GM12878 (cell line): ENCODE measurements around the gene CHSY3. TPM values are rescaled to one million over a fixed set of nuclear protein-coding genes. Genes with fewer than 3 reads are reported as not detected.

Source experiments
- ATAC-seq: fragments of 200-7000 bp; cut with Tn5 transposase; 3 replicates; pipeline ENCODE4 v1.9.1; 2020; ENCODE audit warnings: mild to moderate bottlenecking, moderate library complexity
- BruUV-seq: library from RNA; stranded (reverse); fragments of 400-500 nt; replicated peaks from 2 replicates; lab custom pipeline; 2021; lab: Mats Ljungman, UMichigan
- CTCF ChIA-PET: fragments of 300-600 bp; sonication (Branson Sonifier 250); formaldehyde crosslinking; extraction: SDS; loops from one replicate; lab custom pipeline; 2021; ENCODE audit warnings: inconsistent platforms; lab: Yijun Ruan, JAX
- POLR2A ChIA-PET: fragments of 350-600 bp; formaldehyde crosslinking; extraction: SDS; loops from one replicate; lab custom pipeline; 2021; ENCODE audit warnings: inconsistent platforms; lab: Charles Lee
- RAD21 ChIA-PET: fragments of 300-600 bp; sonication (Branson Sonifier 250); formaldehyde crosslinking; loops from one replicate; lab custom pipeline; 2023; ENCODE audit warnings: antibody characterized with exemption; ENCODE audit not compliant: unreplicated experiment; lab: Charles Lee
- SMC1A ChIA-PET: fragments of 300-600 bp; sonication (Branson Sonifier 250); formaldehyde crosslinking; loops from one replicate; lab custom pipeline; 2023; ENCODE audit not compliant: unreplicated experiment, uncharacterized antibody; lab: Charles Lee
- DNase-seq: peaks from one replicate; pipeline ENCODE4 v3.0.0-alpha.2; 2011; ENCODE audit warnings: low read depth, low spot score
- FAIRE-seq: peaks from 3 replicates; lab custom pipeline; 2011; peaks lifted over from hg19 to GRCh38; lab: Jason Lieb, UNC
- H2AFZ ChIP-seq: 2 replicates; pipeline ENCODE4 v1.6.0; 2011; ENCODE audit warnings: low read depth, low read length, control low read depth; ENCODE audit not compliant: control insufficient read depth
- H3K27ac ChIP-seq: 2 replicates; pipeline ENCODE4 v1.5.1; 2011; ENCODE audit warnings: control low read depth; ENCODE audit not compliant: control insufficient read depth, insufficient read depth
- H3K27me3 ChIP-seq, 2 experiments: replicated peaks in 1 of 2; 2 replicates each; pipeline versions ENCODE4 v1.6.0 to v1.6.1; 2011; ENCODE audit warnings: low read length in 1 of 2; ENCODE audit not compliant: control insufficient read depth in 2 of 2, insufficient read depth in 2 of 2
- H3K36me3 ChIP-seq, 2 experiments: 2 replicates each; pipeline ENCODE4 v1.5.1; 2011; ENCODE audit warnings: low read length in 1 of 2; ENCODE audit not compliant: control insufficient read depth in 2 of 2, insufficient read depth in 2 of 2
- H3K4me1 ChIP-seq: 2 replicates; pipeline ENCODE4 v1.6.1; 2011; ENCODE audit warnings: mild to moderate bottlenecking, low read length, moderate library complexity, mixed read lengths; ENCODE audit not compliant: control insufficient read depth, insufficient read depth
- H3K4me2 ChIP-seq: 2 replicates; pipeline ENCODE4 v1.6.0; 2011; ENCODE audit warnings: control low read depth; ENCODE audit not compliant: control insufficient read depth, insufficient read depth
- H3K4me3 ChIP-seq: fragments of 200-600 bp; sonication (generic); 2 replicates; pipeline ENCODE4 v1.5.1; 2016
- H3K79me2 ChIP-seq: 2 replicates; pipeline ENCODE4 v1.6.0; 2011; ENCODE audit warnings: low read length; ENCODE audit not compliant: control insufficient read depth, insufficient read depth
- H3K9ac ChIP-seq: 2 replicates; pipeline ENCODE4 v1.8.0; 2011; ENCODE audit warnings: low read length, control low read depth, mixed read lengths; ENCODE audit not compliant: control insufficient read depth, insufficient read depth
- H3K9me3 ChIP-seq: replicated peaks from 3 replicates; pipeline ENCODE4 v1.5.1; 2011; ENCODE audit warnings: mild to moderate bottlenecking, low read length; ENCODE audit not compliant: control insufficient read depth, insufficient read depth
- H4K20me1 ChIP-seq: 2 replicates; pipeline ENCODE4 v1.6.0; 2011; ENCODE audit not compliant: control insufficient read depth, insufficient read depth
- CBX3 ChIP-seq: fragments of 200-600 bp; sonication (generic); IDR thresholded peaks from 2 replicates; pipeline ENCODE4 v1.6.1; 2016; ENCODE audit warnings: low read depth, borderline replicate concordance
- GATAD2B ChIP-seq: fragments of 450-650 bp; conservative IDR thresholded peaks from 2 replicates; pipeline ENCODE4 v1.6.1; 2017; ENCODE audit warnings: low read depth, mild to moderate bottlenecking, moderate library complexity
- JUND ChIP-seq: IDR thresholded peaks from 2 replicates; pipeline ENCODE4 v1.6.1; 2012; ENCODE audit warnings: low read depth, mild to moderate bottlenecking, low read length, improper control_type of control experiment, moderate library complexity
- MXI1 ChIP-seq: fragments of 150-350 bp; IDR thresholded peaks from 2 replicates; pipeline ENCODE4 v1.6.1; 2011; ENCODE audit warnings: low read depth, mild to moderate bottlenecking, inconsistent platforms, low read length, improper control_type of control experiment
- NFYB ChIP-seq: IDR thresholded peaks from 2 replicates; pipeline ENCODE4 v1.6.1; 2011; ENCODE audit warnings: low read depth, mild to moderate bottlenecking, low read length, improper control_type of control experiment, moderate library complexity; ENCODE audit not compliant: insufficient read depth
- TBL1XR1 ChIP-seq: IDR thresholded peaks from 2 replicates; pipeline ENCODE4 v1.6.1; 2012; ENCODE audit warnings: low read depth, low read length, improper control_type of control experiment
- TCF3 ChIP-seq: IDR thresholded peaks from 2 replicates; pipeline ENCODE4 v1.6.1; 2012; ENCODE audit warnings: low read depth, mild to moderate bottlenecking, low read length, borderline replicate concordance; ENCODE audit not compliant: insufficient read depth
- WGBS: methylation state at CpG from one replicate; pipeline ENCODE4 v1.1.6; 2016; ENCODE audit warnings: low lambda C conversion rate; ENCODE audit not compliant: insufficient replicate concordance, insufficient coverage; ENCODE audit errors: missing lambda C conversion rate; 5-methylcytosine and 5-hydroxymethylcytosine counted together
- in situ Hi-C: fragments of 300-500 bp; cut with MboI; formaldehyde crosslinking; loops from 9 replicates; pipeline ENCODE4 v1.14.3; 2018; ENCODE audit warnings: mixed read lengths
- intact Hi-C: fragments of 100-400 bp; cut with micrococcal nuclease; formaldehyde crosslinking; loops from one replicate; pipeline ENCODE4 v1.14.2; 2022; ENCODE audit not compliant: unreplicated experiment
- polyA plus RNA-seq, 11 experiments: library from polyadenylated mRNA; depleted of rRNA in 4 of 11; unstranded in 6 of 11; stranded (reverse) in 5 of 11; fragments of >200 nt; fragmentation: Nextera tagmentation in 4 of 11; fragmentation: Illumina TruSeq in 1 of 11; extraction: Ambion mirVana in 4 of 11; extraction: Trizol in 1 of 11; gene quantifications; 1 replicate in 1 of 11; 2 replicates in 10 of 11; pipeline versions ENCODE4 v1.2.1 to v1.2.3, GENCODE V29; 2011 to 2016; ENCODE audit warnings: inconsistent platforms in 2 of 11, missing spikeins in 2 of 11, low read depth in 1 of 11
- total RNA-seq, 4 experiments: library from RNA; depleted of rRNA in 3 of 4; stranded (reverse); fragments of >200 nt in 3 of 4; fragmentation: Illumina TruSeq in 1 of 4; extraction: Trizol in 1 of 4; gene quantifications; 2 replicates each; pipeline versions ENCODE4 v1.2.1 to v1.2.3, GENCODE V29; 2013 to 2021
- TF ChIP-seq, protein P1 (sequence below): IDR thresholded peaks from 2 replicates; pipeline ENCODE4 v1.6.1; 2012; ENCODE audit warnings: low read depth, low read length, improper control_type of control experiment

The CHSY3 gene
- total and polyA plus RNA-seq, 10 of the 15 experiments (the other 5 are each of a cell fraction or from before 2014, with no cell fraction given) = not detected

DNA sequence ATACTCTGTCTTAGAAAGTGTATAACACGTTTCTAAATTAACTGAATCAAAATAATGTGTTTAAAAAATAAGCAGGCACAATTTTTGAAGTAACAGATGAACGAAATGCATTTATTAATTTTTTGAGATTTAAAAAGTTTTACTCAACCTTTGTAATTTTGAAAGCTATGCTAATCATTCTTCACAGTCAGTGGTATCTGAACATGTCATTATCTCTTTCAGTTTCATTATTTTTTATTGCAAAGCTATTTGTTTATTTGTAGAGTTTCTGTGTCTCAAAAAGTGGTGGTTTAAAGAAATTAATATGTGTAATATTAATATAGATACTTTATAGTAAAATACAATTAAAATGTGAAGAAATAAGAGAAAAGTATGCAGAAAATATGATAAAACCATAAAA lies 11.2 kb downstream of the CHSY3 start:
- TF ChIP-seq CBX3 (no peak), TCF3 (no peak)
- TF ChIP-seq, all 136 proteins: peak for 0
- Histone ChIP-seq H4K20me1 (no peaks in the 10 kb centered on the region), H2AFZ (no peak overlapping the region), H3K9me3 (no peaks in the 10 kb centered on the region), H3K4me1 (no peaks in the 10 kb centered on the region), H3K4me3 (no peak overlapping the region), H3K79me2 (no peaks in the 10 kb centered on the region), H3K9ac (no peak overlapping the region), H3K27ac (no peak overlapping the region), H3K27me3 (no peaks in the 10 kb centered on the region), H3K4me2 (no peak overlapping the region), H3K36me3 (no peaks in the 10 kb centered on the region)
- WGBS = 14% methylated on average over 2 of the region's 2 CpGs
- SMC1A ChIA-PET = no interaction called here
- POLR2A ChIA-PET = no interaction called here
- RAD21 ChIA-PET = no interaction called here
- intact Hi-C loops (no loop called here), in situ Hi-C loops (no loop called here)
- CTCF ChIA-PET = no interaction called here
- no peak for FAIRE-seq
- 0 out of 3 replicates have a peak, but pooled peaks have one; percentile 30 for ATAC-seq
- no peak for DNase-seq
- no TSS peak for BruUV-seq

DNA sequence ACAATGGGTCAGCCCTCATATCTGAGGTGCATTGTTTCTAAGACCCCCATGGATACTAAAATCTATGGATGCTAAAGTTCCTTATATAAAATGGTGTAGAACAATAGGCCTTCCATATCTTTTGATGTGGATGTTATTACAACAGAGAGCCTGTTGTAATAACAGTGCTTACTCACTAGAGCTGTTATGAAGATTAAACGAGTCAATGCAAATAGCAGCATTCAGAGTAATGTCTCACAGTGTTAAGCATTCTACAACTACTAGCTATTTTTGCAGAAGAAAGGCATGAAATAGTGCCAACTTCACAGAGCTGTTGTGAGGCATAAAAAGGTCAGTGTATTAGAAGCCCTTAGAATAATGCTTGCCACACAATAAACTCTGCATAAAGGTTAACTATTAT lies 13.0 kb downstream of the CHSY3 start:
- no peak overlapping the region for H3K4me2 ChIP-seq
- no peaks in the 10 kb centered on the region for H3K9me3 ChIP-seq
- no peak for ATAC-seq
- RAD21 ChIA-PET = no interaction called here
- DNase-seq = no peak
- CTCF ChIA-PET = interaction anchor here (0.6 kb wide), 1 partner anchor 97 kb away, joined by 3 read pairs; no protein-coding TSS in a partner anchor
- no peaks in the 10 kb centered on the region for H3K4me1 ChIP-seq
- no peak overlapping the region for H3K27ac ChIP-seq
- no TSS peak for BruUV-seq
- POLR2A ChIA-PET = no interaction called here
- H3K4me3 ChIP-seq = no peak overlapping the region
- in situ Hi-C loops (no loop called here), intact Hi-C loops (no loop called here)
- 0% methylated on average over 1 of the region's 1 CpG for WGBS
- H3K27me3 ChIP-seq = no peaks in the 10 kb centered on the region
- no peaks in the 10 kb centered on the region for H3K79me2 ChIP-seq
- H3K36me3 ChIP-seq = no peaks in the 10 kb centered on the region
- no peak for FAIRE-seq
- TF ChIP-seq NFYB (no peak), GATAD2B (no peak), JUND (no peak), TBL1XR1 (no peak), MXI1 (no peak)
- TF ChIP-seq, protein P1, sequence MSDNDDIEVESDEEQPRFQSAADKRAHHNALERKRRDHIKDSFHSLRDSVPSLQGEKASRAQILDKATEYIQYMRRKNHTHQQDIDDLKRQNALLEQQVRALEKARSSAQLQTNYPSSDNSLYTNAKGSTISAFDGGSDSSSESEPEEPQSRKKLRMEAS = no peak
- H3K9ac ChIP-seq = no peak overlapping the region
- no peak overlapping the region for H2AFZ ChIP-seq
- SMC1A ChIA-PET = no interaction called here
- no peaks in the 10 kb centered on the region for H4K20me1 ChIP-seq
